NCI-H69 (cell line): ENCODE results near the gene TFEB.

Source experiments
- DNase-seq: peaks from one replicate; lab custom pipeline; 2025; lab: John Stamatoyannopoulos, UW

The TFEB gene

DNA sequence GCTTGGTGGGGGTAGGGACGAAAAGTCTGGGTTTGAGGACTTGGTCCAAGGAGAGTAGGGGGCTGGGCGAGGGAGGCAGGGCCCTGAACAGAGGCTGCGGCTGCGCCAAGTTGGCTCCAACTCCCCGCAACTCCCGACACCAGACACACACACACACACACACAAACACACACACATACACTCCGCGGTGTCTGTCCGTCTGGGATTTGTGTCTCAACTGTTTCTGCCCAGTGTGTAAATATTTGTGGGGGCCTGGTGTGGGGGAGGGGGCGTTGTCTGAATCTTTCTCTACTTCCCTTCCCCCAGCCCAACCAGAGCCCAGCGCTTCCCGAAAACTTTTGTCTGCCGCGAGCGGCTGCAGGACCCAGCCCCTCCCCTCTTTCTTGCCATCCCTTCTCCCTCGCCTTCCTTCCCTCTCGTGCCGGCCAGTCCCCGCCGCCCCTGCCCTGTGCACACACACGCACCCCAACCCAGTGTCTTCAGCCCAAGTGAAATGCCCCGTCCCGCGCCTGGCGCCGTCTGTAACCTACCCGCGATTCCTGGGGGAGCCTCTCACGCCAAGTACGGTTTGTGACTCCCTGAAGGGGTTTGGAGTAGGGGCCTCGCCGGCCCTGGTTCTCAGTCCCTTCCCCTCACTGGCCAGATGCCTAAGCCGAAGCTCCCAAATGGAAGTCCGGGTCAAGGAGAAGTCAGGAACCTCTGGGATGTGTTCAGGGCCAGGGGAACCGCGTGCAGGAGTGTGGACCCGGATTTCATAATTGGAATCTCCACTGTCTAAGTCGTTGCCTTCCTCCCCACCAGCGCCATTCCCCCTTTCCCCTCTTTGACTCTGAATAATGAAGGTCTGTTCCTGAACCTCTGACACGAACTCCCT lies 96.2 kb downstream of the TFEB start:
- peak; percentile 72 for DNase-seq

DNA sequence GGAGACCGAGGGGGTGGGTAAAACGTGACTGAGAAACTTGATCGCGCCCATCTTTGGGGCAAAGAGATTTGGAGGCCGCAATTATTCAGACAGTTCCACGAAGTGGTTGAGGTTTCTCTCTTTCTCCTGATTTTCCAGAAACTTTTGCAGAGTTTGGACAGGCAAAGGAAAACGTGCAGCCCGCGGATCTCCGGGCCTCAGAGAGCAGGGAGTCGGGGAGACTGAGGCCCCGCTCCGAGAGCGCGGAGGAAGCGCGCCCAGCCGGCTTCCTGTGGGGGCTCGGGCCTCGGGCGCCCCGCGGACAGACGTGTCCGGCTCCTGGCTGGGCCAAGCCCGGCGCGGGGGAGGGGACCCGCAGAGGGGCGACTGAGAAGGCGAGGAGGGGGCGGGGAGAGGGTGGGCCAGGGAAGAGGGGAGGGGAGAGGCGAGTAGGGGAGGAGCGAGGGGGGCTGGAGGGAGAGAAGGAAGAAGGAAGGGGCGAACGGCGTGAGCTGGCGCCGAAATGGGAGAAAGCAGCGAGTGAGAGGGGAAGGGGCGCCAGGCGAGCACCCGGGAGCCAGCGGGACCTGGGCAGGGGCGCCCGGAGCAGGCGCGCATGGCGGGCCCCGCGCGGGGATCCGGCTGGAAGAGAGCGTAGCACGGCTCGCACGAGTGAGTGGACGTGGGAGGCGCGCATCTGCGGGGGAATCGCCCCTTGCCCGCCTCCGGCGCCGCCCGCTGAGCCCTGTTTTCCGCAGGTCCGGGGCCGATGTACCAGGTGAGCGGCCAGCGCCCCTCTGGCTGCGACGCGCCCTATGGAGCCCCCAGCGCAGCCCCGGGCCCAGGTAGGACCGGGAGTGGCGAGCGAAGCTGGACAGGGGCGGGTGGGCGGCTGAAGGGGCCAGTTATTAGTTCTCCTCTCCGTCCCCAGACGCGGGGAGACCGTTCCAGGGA lies 97.1 kb downstream of the TFEB start, which contains the start of gene MDFI:
TSS of gene MDFI (plus strand) at position 467 of the 933 bp plus-strand sequence. CDS start at position 749, 282 bp downstream.
- DNase-seq, result peak; percentile 82

DNA sequence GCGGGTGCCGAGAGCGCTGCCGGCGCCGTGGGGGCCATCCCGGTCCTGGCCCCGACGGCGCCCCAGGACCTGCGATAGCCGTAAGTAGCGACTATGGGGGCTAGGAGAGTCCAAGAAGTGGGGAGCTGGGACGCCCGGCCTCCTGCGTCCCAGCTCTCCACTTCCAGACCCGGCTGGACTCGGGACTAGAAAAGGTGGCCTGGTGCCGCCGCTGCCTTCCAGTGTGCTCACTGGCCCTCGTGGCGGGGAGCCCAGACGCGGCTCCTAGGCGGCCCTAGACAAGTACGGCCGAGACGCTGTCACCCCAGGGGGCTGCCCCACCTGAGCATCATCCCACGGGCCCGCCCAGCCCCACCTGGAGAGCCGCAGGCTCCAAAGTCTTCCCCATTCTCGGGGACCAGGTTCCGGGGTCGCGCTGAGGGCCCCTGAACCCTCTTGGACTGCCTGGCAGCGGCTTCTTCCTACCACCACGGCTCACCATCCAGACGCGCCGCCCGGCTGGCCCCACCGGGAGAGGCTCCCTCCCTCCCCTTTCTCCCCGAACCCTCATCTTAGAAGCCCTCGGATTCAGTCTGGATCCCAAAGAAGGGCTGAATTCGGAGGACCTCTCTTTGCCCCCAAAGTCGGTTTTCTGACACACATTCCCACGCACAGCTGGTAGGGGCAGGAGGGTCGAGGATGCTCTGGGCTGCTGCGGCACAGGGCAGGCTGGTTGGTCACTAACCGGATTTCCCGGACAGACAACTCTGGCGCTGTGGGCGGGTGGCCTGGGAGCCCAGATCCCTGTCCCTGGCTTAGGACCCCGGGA lies 98.0 kb downstream of the TFEB start:
- DNase-seq, result no peak

DNA sequence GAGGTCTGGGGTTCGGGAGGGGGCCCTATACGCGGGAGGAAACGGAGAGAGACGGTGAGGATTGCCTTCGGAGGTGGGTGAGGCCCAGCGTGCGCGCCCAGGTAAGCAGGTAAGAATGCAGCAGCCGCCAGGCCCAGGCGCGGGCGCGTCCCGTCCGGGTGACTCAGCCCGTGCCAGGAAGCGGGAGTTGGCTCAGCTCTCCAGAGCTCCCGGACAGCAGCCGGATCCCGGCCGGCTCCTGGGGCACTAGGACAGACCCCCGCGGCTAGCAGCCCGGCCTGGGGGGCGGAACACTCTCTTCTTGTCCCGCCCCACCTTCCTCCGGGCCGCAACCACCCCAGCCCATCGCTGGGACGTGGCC lies 98.6 kb downstream of the TFEB start:
- no peak for DNase-seq

DNA sequence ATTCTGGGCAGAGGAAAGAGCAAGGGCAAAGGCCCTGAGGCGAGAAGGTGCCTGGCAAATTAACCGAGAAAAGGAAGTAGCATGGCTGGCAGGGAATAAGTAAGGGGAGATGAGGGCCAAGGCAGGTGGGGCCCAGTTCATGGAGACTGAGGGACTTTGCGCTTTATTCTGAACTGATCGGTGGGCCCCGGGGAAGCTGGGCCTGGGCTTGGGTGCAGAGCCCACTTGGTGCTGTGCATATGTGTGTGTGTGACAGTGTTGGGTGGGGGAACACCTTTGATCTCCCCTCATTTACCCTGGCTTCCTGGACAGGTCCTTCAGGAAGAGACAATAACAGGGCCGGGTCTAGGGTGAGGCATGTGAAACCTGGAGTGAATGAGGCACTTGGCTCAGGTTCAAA lies 100.0 kb downstream of the TFEB start:
- DNase-seq, result peak; percentile 65

DNA sequence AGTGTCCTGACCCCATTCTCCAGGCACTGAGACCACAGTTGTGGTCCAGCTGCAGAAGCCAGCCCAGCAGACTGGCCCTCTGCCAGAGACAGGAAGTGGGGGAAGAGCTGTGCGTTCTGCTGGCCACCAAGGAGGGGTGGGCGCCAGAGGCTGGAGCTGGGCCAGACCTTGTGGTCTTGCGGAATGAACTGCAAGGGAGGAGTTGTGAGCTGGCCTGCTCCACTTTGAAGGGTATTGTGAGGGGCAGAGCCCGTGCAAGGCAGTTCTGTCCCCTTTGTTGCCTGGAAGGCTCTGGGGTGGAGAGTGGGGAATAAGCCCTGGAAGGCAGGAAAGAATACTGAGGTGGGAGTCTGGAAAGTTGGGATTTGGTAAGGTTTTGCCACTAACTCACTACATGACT lies 100.8 kb downstream of the TFEB start:
- DNase-seq, result peak; percentile 75
